Effector memory CD8-positive, alpha-beta T cell (primary cell): ENCODE data around the gene EPHA10.
"Not testable (repeated sequence)": the region's sequence is repeated elsewhere in the genome, so short reads cannot be mapped to it uniquely, and the experiment has no call there.

ENCODE experiments used
- ATAC-seq: fragments of 150-1000 bp; cut with Tn5 transposase; replicated peaks from 2 replicates; pipeline ENCODE4 v1.10.0; 2021; ENCODE audit warnings: mild to moderate bottlenecking, moderate library complexity
- DNase-seq, 3 experiments: peaks; one replicate each; pipeline ENCODE4 v3.0.0; 2021
- H3K27ac Mint-ChIP-seq, 2 donors: one replicate each; pipeline ENCODE4 v1.8.0; 2022; ENCODE audit warnings: mild to moderate bottlenecking in 2 of 2, mixed read lengths in 2 of 2, moderate library complexity in 2 of 2
- H3K27me3 Mint-ChIP-seq, 2 donors: one replicate each; pipeline ENCODE4 v1.8.0; 2022; ENCODE audit warnings: mixed read lengths in 2 of 2
- H3K36me3 Mint-ChIP-seq: one replicate; pipeline ENCODE4 v1.8.0; 2022; ENCODE audit warnings: mild to moderate bottlenecking, moderate library complexity, mixed read lengths; ENCODE audit not compliant: insufficient read depth
- H3K4me1 Mint-ChIP-seq, 2 donors: one replicate each; pipeline ENCODE4 v1.8.0; 2022; ENCODE audit warnings: low read depth in 2 of 2, mixed read lengths in 2 of 2
- H3K4me3 Mint-ChIP-seq, 2 donors: one replicate each; pipeline ENCODE4 v1.8.0; 2022; ENCODE audit warnings: mild to moderate bottlenecking in 2 of 2, mixed read lengths in 2 of 2, moderate library complexity in 2 of 2
- H3K9me3 Mint-ChIP-seq, 2 donors: one replicate each; pipeline ENCODE4 v1.8.0; 2022; ENCODE audit warnings: mixed read lengths in 2 of 2

Gene EPHA10

DNA sequence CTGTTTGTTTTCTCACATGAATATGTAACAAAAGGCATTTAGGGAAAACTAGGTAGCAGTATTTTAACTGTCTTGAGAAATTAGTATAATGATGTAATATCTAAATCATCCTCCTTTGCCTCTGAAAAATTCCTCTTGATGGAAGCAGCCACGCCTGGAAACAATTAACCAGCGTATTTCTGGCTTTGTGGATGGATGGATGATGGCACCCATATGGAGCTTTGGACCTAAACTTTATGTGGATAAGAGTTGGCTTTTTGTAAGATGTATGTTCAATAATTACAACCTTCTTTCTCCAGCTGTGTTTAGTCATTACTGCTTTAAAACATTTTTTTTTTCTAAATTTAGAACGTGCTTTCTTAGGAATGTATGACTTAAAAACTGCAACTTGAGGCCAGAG lies 60.0 kb downstream of the EPHA10 start:
- Mint-ChIP-seq H3K27me3 (no peaks in the 10 kb centered on the region), H3K4me3 (no peak overlapping the region), H3K4me1 (no peaks in the 10 kb centered on the region), H3K9me3 (no peaks in the 10 kb centered on the region), H3K36me3 (peaks cover 3% of the 10 kb centered on the region), H3K27ac (no peak overlapping the region)
- no peak for DNase-seq
- ATAC-seq, result no peak

DNA sequence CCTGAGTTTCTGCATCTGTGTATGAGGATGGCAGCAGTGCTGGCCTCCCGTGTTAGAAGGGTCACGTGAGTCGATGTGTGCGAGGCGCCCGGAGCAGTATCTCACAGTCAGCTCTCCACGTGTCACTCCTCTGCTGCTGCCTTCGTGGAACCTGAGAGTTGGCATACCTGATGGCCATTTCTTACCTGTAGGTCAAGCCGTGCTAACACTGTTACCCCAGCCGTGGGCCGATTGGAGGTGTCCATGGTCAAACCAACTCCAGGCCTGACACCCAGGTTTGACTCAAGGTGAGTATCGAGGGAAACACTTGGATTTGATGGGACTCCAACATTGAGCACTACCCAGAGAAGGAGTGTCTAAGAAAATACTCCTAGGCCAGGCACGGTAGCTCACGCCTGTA lies 61.9 kb downstream of the EPHA10 start:
- Mint-ChIP-seq H3K4me1 (peaks cover 6 to 9% of the 10 kb centered on the region in 2 donors), H3K9me3 (no peaks in the 10 kb centered on the region), H3K27ac (no peak overlapping the region), H3K36me3 (peaks cover 3% of the 10 kb centered on the region), H3K4me3 (no peak overlapping the region), H3K27me3 (no peaks in the 10 kb centered on the region)
- ATAC-seq (no peak), DNase-seq (no peak)

- Mint-ChIP-seq H3K36me3 (no peaks in the 10 kb centered on the region), H3K27me3 (no peaks in the 10 kb centered on the region), H3K9me3 (no peaks in the 10 kb centered on the region), H3K4me3 (no peak overlapping the region), H3K4me1 (peaks cover 6 to 12% of the 10 kb centered on the region in 2 donors), H3K27ac (no peak overlapping the region)
- DNase-seq (no peak), ATAC-seq (no peak)
These were observed 63.9 kb downstream of the EPHA10 start for GRCh38 chr1:37701051-37701450.

DNA sequence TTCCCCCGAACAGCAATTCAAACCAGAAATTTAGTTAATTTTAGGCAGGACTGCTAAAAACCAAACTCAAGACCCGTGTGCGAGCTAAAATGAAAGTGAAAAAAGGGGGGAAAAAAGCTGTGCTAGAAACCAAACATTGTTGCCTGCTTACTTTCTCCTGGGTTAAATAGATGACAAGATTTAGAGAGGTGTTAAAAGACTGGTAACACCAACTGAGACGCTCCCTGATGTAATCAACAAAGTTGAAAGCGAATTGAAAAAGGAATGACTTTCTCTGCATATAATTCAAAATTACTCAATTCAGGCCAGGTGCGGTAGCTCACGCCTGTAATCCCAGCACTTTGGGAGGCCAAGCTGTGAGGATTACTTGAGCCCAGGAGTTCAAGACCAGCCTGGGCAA lies 65.8 kb downstream of the EPHA10 start:
- H3K27ac Mint-ChIP-seq, result peak overlapping the region; percentile 79 to 96
- H3K27me3 Mint-ChIP-seq, result no peaks in the 10 kb centered on the region

GRCh38 chr1:37697737-37698136 lies 67.2 kb downstream of the EPHA10 start:
- Mint-ChIP-seq H3K27ac (peak overlapping the region in 1 of 2 donors; percentile 96), H3K9me3 (no peaks in the 10 kb centered on the region), H3K4me1 (peaks cover 6 to 12% of the 10 kb centered on the region in 2 donors), H3K27me3 (no peaks in the 10 kb centered on the region), H3K4me3 (no peak overlapping the region), H3K36me3 (no peaks in the 10 kb centered on the region)
- ATAC-seq, result no peak
- no peak for DNase-seq

More for the DNA sequence above, 65.8 kb downstream of the EPHA10 start:
- Mint-ChIP-seq H3K4me1 (peaks cover 6 to 12% of the 10 kb centered on the region in 2 donors), H3K36me3 (no peaks in the 10 kb centered on the region), H3K9me3 (no peaks in the 10 kb centered on the region), H3K4me3 (peak overlapping the region; percentile 75 to 77)
- ATAC-seq (peak; percentile 57), DNase-seq (no peak)

- Mint-ChIP-seq H3K27ac (no peak overlapping the region), H3K4me3 (no peak overlapping the region), H3K36me3 (peaks cover 3% of the 10 kb centered on the region), H3K27me3 (no peaks in the 10 kb centered on the region), H3K4me1 (peaks cover 6 to 12% of the 10 kb centered on the region in 2 donors), H3K9me3 (no peaks in the 10 kb centered on the region)
- no peak for DNase-seq
- ATAC-seq, result no peak
These were observed 67.8 kb downstream of the EPHA10 start for GRCh38 chr1:37697090-37697489.

DNA sequence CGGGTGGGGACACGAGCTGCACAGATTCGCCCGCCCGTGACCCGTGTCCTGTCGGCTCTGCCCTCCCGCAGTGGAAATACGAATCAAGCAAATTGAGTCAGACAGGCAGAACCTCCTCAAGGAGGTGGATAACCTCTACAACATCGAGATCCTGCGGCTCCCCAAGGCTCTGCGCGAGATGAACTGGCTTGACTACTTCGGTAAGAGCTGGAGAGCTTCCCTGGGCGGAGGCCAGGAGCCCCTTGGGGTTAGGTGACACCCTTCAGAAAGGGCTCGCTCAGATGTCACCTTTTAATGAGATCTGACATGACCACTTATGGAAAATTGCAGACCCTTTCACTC lies 72.1 kb downstream of the EPHA10 start:
- Mint-ChIP-seq H3K27ac (peak overlapping the region in 1 of 2 donors; percentile 79), H3K36me3 (peaks cover 22% of the 10 kb centered on the region), H3K4me1 (peaks cover 33 to 34% of the 10 kb centered on the region in 2 donors), H3K27me3 (no peaks in the 10 kb centered on the region), H3K4me3 (peak overlapping the region; percentile 97), H3K9me3 (no peaks in the 10 kb centered on the region)
- DNase-seq (no peak), ATAC-seq (no peak)

DNA sequence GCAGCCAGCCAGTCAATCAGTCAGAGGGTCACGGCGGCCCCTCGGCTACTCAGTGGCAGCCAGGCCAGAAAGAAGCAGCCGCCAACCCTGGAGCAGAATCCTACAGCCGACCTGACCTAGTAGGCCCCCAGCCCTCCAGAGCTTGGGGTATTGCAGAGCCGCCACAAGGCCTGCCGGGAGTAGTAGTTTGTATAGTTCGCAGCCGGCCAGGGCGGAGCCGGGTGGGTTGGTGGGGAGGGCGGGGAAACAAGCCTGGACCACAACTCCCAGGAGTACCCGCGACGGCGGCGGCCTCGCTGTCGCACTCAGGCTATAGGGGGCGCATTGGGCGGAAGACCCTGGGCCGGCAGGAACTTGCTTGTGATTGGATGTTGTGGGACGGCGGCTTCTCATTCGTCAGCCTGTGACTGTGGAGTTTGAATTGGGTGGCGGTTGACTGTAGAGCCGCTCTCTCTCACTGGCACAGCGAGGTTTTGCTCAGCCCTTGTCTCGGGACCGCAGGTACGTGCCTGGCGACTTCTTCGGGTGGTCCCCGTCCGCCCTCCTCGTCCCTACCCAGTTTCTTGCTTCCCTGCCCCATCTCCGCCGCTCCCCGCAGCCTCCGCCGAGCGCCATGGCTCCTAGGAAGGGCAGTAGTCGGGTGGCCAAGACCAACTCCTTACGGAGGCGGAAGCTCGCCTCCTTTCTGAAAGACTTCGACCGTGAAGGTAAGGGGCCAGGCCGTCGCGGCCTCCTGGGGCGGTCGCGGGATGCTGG lies 72.7 kb downstream of the EPHA10 start, which contains the start of gene CDCA8:
TSS of gene CDCA8 (plus strand) at position 439 of the 756 bp plus-strand sequence. CDS start at position 614, 175 bp downstream.
- H3K4me3 Mint-ChIP-seq, result peak within 1 kb of the TSS; percentile 97
- H3K36me3 Mint-ChIP-seq, result peaks cover 25% of the 10 kb centered on the region
- no peaks in the 10 kb centered on the region for H3K9me3 Mint-ChIP-seq
- DNase-seq (peak; percentile 97 to 98 (median 98)), ATAC-seq (peak; percentile 84)
- peaks cover 33 to 34% of the 10 kb centered on the region in 2 donors for H3K4me1 Mint-ChIP-seq
- H3K27me3 Mint-ChIP-seq, result no peaks in the 10 kb centered on the region
- H3K27ac Mint-ChIP-seq, result peak within 1 kb of the TSS; percentile 79 to 89

DNA sequence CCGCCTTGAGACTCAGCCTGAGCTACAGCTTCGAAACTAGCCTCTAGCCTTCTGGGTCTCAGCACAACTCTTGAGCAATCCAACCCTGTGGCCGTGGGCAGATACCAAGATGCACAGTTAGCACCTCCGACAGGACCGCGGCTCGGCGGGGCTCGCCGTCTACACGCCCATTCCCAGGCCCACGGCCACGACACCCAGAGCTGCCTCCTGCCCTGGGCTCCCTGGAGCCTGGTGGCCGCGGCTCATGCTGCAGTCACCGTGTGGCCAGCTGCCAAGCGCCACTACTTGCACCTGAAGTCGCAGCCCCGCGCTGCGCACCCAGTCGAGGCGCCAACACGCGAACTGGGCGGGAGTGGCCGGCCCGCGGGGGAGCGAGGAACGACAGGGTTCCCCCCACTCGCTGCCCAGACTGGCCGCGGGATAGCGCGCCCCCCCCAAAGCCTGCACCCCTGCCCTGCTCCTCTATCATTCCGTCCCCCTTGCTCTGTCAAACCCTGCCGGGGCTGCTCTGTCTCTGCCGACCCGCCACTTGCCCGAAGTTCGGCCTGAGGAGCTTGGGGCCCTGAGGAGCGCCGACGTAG lies 73.3 kb downstream of the EPHA10 start:
- Mint-ChIP-seq H3K9me3 (no peaks in the 10 kb centered on the region), H3K4me1 (peaks cover 33 to 34% of the 10 kb centered on the region in 2 donors), H3K4me3 (peak overlapping the region; percentile 97), H3K27ac (peak overlapping the region; percentile 79 to 89), H3K27me3 (no peaks in the 10 kb centered on the region), H3K36me3 (peaks cover 29% of the 10 kb centered on the region)
- DNase-seq (peak in 2 of 3 experiments; percentile 8 to 14), ATAC-seq (no peak)

- no peaks in the 10 kb centered on the region for H3K9me3 Mint-ChIP-seq
- no peaks in the 10 kb centered on the region for H3K27me3 Mint-ChIP-seq
- H3K27ac Mint-ChIP-seq, result peak overlapping the region in 1 of 2 donors; percentile 93
- H3K4me3 Mint-ChIP-seq, result peak overlapping the region; percentile 97
- ATAC-seq, result no peak
- peaks cover 40% of the 10 kb centered on the region for H3K36me3 Mint-ChIP-seq
- peaks cover 33 to 34% of the 10 kb centered on the region in 2 donors for H3K4me1 Mint-ChIP-seq
- DNase-seq, result no peak
These were observed 76.0 kb downstream of the EPHA10 start for GRCh38 chr1:37688926-37689325.

- H3K4me3 Mint-ChIP-seq, DNase-seq, H3K27ac Mint-ChIP-seq, ATAC-seq, H3K27me3 Mint-ChIP-seq, H3K9me3 Mint-ChIP-seq: not testable (repeated sequence)
- H3K36me3 Mint-ChIP-seq, result peaks cover 48% of the 10 kb centered on the region
- H3K4me1 Mint-ChIP-seq, result peaks cover 33 to 34% of the 10 kb centered on the region in 2 donors
These were observed 77.2 kb downstream of the EPHA10 start for GRCh38 chr1:37687764-37688163.

DNA sequence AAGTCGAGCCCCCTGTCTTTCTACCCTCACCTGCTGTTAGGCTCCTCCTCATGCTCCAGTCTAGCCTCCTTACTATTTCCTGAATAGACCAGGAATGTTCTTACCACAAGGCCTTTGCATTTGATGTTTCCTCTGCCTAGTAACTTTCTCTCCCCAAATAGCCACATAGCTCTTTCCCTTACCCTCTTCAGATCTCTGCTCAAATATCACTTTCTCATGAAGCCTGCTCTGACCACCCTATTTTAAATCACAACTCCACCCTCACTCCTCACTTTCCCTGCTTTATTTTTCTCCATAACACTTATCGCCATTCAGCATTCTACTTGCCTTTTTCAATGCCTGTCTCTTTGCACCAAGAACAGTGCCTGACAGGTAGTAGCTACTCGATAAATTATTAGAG lies 79.2 kb downstream of the EPHA10 start:
- H3K4me1 Mint-ChIP-seq, result peaks cover 23 to 24% of the 10 kb centered on the region in 2 donors
- ATAC-seq, result no peak
- peaks cover 56% of the 10 kb centered on the region for H3K36me3 Mint-ChIP-seq
- H3K9me3 Mint-ChIP-seq, result no peaks in the 10 kb centered on the region
- no peak overlapping the region for H3K4me3 Mint-ChIP-seq
- no peak overlapping the region for H3K27ac Mint-ChIP-seq
- H3K27me3 Mint-ChIP-seq, result no peaks in the 10 kb centered on the region
- DNase-seq, result no peak

DNA sequence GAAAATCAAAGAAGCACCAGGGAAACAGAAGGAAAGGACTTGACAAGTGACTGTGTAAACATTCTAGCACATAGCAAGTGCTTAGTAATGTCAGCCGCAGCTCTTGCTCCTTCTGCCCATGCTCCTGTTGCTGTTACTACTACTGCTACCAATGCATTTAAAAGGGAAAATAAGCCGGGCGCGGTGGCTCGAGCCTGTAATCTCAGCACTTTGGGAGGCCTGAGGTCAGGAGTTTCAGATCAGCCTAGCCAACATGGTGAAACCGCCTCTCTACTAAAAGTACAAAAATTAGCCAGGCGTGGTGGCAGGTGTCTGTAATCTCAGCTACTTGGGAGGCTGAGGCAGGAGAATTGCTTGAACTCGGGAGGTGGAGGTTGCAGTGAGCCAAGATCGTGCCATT lies 80.7 kb downstream of the EPHA10 start:
- peak overlapping the region; percentile 24 to 81 for H3K27ac Mint-ChIP-seq
- H3K36me3 Mint-ChIP-seq, result peaks cover 45% of the 10 kb centered on the region

More for the DNA sequence above, 80.7 kb downstream of the EPHA10 start:
- H3K9me3 Mint-ChIP-seq, H3K27me3 Mint-ChIP-seq, H3K4me3 Mint-ChIP-seq, DNase-seq, ATAC-seq: not testable (repeated sequence)
- H3K4me1 Mint-ChIP-seq, result peaks cover 7 to 11% of the 10 kb centered on the region in 2 donors
